ENCODE measurements around the gene CD22.

The CD22 gene

GRCh38 chr19:35355791-35356460 is 26.9 kb downstream of the CD22 start (continued):
- TF ChIP-seq, protein P1, sequence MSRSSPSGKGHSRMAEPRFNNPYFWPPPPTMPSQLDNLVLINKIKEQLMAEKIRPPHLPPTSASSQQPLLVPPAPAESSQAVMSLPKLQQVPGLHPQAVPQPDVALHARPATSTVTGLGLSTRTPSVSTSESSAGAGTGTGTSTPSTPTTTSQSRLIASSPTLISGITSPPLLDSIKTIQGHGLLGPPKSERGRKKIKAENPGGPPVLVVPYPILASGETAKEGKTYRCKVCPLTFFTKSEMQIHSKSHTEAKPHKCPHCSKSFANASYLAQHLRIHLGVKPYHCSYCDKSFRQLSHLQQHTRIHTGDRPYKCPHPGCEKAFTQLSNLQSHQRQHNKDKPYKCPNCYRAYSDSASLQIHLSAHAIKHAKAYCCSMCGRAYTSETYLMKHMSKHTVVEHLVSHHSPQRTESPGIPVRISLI (tag by site-specific recombination; IDR thresholded peaks at IDR 0.05), result peak; percentile 28; the same call in 1 of the 2 replicates
- TF ChIP-seq, protein P2, sequence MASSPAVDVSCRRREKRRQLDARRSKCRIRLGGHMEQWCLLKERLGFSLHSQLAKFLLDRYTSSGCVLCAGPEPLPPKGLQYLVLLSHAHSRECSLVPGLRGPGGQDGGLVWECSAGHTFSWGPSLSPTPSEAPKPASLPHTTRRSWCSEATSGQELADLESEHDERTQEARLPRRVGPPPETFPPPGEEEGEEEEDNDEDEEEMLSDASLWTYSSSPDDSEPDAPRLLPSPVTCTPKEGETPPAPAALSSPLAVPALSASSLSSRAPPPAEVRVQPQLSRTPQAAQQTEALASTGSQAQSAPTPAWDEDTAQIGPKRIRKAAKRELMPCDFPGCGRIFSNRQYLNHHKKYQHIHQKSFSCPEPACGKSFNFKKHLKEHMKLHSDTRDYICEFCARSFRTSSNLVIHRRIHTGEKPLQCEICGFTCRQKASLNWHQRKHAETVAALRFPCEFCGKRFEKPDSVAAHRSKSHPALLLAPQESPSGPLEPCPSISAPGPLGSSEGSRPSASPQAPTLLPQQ (tag by site-specific recombination; IDR thresholded peaks at IDR 0.05), result no peak
- TF ChIP-seq ZNF501 (tag by site-specific recombination; IDR thresholded peaks at IDR 0.05), result no peak
- TF ChIP-seq ZNF398 (tag by site-specific recombination; IDR thresholded peaks at IDR 0.05), result no peak
- TF ChIP-seq, protein P3, sequence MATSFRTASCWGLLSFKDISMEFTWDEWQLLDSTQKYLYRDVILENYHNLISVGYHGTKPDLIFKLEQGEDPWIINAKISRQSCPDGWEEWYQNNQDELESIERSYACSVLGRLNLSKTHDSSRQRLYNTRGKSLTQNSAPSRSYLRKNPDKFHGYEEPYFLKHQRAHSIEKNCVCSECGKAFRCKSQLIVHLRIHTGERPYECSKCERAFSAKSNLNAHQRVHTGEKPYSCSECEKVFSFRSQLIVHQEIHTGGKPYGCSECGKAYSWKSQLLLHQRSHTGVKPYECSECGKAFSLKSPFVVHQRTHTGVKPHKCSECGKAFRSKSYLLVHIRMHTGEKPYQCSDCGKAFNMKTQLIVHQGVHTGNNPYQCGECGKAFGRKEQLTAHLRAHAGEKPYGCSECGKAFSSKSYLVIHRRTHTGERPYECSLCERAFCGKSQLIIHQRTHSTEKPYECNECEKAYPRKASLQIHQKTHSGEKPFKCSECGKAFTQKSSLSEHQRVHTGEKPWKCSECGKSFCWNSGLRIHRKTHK (tag by site-specific recombination; IDR thresholded peaks at IDR 0.05), result no peak
- TF ChIP-seq ZXDB (tag by site-specific recombination; IDR thresholded peaks at IDR 0.05), result no peak
- no peak for TF ChIP-seq SP7 (tag by site-specific recombination; IDR thresholded peaks at IDR 0.05)
- no peak for TF ChIP-seq ZNF561 (tag by site-specific recombination; IDR thresholded peaks at IDR 0.05; ENCODE audit: borderline replicate concordance)
- no peak for TF ChIP-seq ZNF830 (tag by site-specific recombination; IDR thresholded peaks at IDR 0.05; ENCODE audit: low read depth)
- TF ChIP-seq, protein P4, sequence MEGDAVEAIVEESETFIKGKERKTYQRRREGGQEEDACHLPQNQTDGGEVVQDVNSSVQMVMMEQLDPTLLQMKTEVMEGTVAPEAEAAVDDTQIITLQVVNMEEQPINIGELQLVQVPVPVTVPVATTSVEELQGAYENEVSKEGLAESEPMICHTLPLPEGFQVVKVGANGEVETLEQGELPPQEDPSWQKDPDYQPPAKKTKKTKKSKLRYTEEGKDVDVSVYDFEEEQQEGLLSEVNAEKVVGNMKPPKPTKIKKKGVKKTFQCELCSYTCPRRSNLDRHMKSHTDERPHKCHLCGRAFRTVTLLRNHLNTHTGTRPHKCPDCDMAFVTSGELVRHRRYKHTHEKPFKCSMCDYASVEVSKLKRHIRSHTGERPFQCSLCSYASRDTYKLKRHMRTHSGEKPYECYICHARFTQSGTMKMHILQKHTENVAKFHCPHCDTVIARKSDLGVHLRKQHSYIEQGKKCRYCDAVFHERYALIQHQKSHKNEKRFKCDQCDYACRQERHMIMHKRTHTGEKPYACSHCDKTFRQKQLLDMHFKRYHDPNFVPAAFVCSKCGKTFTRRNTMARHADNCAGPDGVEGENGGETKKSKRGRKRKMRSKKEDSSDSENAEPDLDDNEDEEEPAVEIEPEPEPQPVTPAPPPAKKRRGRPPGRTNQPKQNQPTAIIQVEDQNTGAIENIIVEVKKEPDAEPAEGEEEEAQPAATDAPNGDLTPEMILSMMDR (tag by site-specific recombination; IDR thresholded peaks at IDR 0.05), result peak; percentile 49; the same call in 1 of the 2 replicates
- no peak for TF ChIP-seq ZSCAN16 (tag by site-specific recombination; IDR thresholded peaks at IDR 0.05)
- TF ChIP-seq ZSCAN23 (tag by site-specific recombination; IDR thresholded peaks at IDR 0.05), result no peak
- TF ChIP-seq KLF9 (tag by site-specific recombination; IDR thresholded peaks at IDR 0.05; ENCODE audit: low read depth), result no peak
- TF ChIP-seq ZNF791 (tag by site-specific recombination; IDR thresholded peaks at IDR 0.05), result no peak
- TF ChIP-seq, protein P5, sequence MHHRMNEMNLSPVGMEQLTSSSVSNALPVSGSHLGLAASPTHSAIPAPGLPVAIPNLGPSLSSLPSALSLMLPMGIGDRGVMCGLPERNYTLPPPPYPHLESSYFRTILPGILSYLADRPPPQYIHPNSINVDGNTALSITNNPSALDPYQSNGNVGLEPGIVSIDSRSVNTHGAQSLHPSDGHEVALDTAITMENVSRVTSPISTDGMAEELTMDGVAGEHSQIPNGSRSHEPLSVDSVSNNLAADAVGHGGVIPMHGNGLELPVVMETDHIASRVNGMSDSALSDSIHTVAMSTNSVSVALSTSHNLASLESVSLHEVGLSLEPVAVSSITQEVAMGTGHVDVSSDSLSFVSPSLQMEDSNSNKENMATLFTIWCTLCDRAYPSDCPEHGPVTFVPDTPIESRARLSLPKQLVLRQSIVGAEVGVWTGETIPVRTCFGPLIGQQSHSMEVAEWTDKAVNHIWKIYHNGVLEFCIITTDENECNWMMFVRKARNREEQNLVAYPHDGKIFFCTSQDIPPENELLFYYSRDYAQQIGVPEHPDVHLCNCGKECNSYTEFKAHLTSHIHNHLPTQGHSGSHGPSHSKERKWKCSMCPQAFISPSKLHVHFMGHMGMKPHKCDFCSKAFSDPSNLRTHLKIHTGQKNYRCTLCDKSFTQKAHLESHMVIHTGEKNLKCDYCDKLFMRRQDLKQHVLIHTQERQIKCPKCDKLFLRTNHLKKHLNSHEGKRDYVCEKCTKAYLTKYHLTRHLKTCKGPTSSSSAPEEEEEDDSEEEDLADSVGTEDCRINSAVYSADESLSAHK (tag by site-specific recombination; IDR thresholded peaks at IDR 0.05), result no peak
- no peak for TF ChIP-seq ZNF560 (tag by site-specific recombination; IDR thresholded peaks at IDR 0.05; ENCODE audit: borderline replicate concordance)
- no peak for TF ChIP-seq ZNF114 (tag by site-specific recombination; IDR thresholded peaks at IDR 0.05)
- TF ChIP-seq ZNF596 (tag by site-specific recombination; IDR thresholded peaks at IDR 0.05), result no peak
- TF ChIP-seq GLIS1 (tag by site-specific recombination; IDR thresholded peaks at IDR 0.05), result 0 out of 2 replicates have a peak, but pooled peaks have one; percentile 13
- no peak for TF ChIP-seq ZNF843 (tag by site-specific recombination; IDR thresholded peaks at IDR 0.05)
- TF ChIP-seq ZIC2 (tag by site-specific recombination; IDR thresholded peaks at IDR 0.05), result peak; percentile 99
- TF ChIP-seq YY1 (tag by site-specific recombination; IDR thresholded peaks at IDR 0.05), result no peak
- peak; percentile 18; the same call in 1 of the 2 replicates for TF ChIP-seq ZNF423 (tag by site-specific recombination; IDR thresholded peaks at IDR 0.05)
- TF ChIP-seq ZNF274 (IDR thresholded peaks at IDR 0.05; ENCODE audit: low read length), result no peak
- no peak for TF ChIP-seq ZNF274 (tag by site-specific recombination; IDR thresholded peaks at IDR 0.05; ENCODE audit: borderline replicate concordance)
- no peak for TF ChIP-seq ZNF391 (tag by site-specific recombination; IDR thresholded peaks at IDR 0.05; ENCODE audit: borderline replicate concordance, low read depth)
